K562 (cell line): ENCODE results near the gene KIF14.

Experiments used
- ADNP ChIP-seq: fragments of 200-800 bp; sonication (Bioruptor generic); IDR thresholded peaks from 2 replicates; pipeline ENCODE4 v1.6.1; 2016; ENCODE audit warnings: missing genetic modification characterization, missing compliant biosample characterization
- RBFOX2 ChIP-seq: fragments of 200-400 bp; formaldehyde crosslinking; IDR thresholded peaks from 2 replicates; pipeline ENCODE4 v1.6.1; 2017; ENCODE audit warnings: low read depth, mild to moderate bottlenecking, low read length, moderate library complexity
- SP2 ChIP-seq: IDR thresholded peaks from 2 replicates; pipeline ENCODE4 v1.6.1; 2011; ENCODE audit warnings: mild to moderate bottlenecking, low read depth, low read length, moderate library complexity; ENCODE audit not compliant: poor library complexity, severe bottlenecking; ENCODE audit errors: extremely low read depth
- ZZZ3 ChIP-seq: fragments of 450-650 bp; IDR thresholded peaks from 2 replicates; pipeline ENCODE4 v1.6.1; 2016; ENCODE audit warnings: antibody characterized with exemption, mild to moderate bottlenecking, moderate library complexity

DNA sequence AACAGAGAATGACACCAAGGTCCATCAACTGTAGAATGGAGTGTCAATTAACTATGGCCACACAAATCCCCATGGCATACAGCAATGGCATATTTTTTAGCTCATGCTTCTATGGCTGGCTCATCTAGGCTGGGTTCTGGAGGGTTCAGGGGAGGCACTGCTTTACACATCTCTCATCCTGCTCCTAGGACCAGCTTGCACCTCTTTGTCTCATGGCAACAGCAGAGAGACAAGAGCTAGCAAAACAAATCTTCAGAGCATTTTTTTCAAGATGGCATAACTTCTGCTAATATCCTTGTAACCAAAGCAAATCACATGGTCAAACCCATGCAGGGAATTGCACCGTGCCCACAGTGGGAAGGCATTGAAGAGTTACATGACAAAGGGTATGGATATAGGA, 82.4 kb downstream of the KIF14 start:
- TF ChIP-seq ZZZ3: no peak
- no peak for TF ChIP-seq SP2
- no peak for TF ChIP-seq RBFOX2
- TF ChIP-seq ADNP (tag): no peak
